Measurements from ENCODE around the gene MRPL2. TPM values are rescaled to one million over a fixed set of nuclear protein-coding genes. Genes with fewer than 3 reads are reported as not detected.
"Not testable (repeated sequence)": the region's sequence is repeated elsewhere in the genome, so short reads cannot be mapped to it uniquely, and the experiment has no call there.

The MRPL2 gene
- total and polyA plus RNA-seq, 11 donors, result 54.0 to 142 (median 88.4) TPM

DNA sequence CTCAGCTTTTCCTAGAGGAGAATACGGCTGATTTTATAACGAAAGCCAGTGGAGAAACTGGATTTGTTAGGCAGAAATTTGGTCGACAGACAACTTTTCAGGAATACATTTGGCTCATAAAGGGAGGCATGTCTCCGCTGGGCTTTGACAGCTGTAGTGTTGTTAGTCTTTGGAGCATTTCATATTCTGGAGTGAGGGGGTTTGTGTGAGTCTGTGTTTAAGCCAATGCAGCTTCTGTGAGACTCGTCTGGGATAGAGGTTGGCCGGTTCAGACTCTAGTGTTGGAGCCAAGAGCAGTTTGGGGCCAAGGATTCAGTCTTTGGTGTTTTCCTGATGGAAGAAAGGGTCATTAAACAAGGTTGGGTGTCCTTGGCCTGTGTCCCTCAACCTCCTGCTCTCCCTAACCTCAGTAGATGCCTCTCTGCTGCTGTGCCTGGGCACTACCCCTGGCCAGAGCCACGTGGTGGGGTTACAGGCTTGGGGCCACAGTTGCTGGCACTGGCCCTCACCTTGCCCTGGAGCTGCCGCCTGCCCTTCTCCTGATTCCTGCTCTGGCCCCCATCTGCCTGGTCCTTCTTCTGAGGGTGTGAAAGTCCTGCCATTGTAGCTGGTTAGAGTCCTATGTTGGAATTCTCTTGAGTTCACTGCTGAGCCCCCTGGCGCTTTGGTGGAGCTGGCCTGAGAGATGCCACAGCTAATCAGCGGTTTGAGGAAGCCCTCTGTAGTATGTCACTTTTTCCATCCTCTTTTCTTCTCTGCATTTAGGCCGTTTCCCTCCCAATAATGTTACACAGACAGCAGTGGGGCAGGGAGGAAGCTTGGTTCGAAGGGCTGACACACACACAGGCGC, 23.8 kb upstream of the MRPL2 start:
- Histone ChIP-seq H3K27me3 (peaks cover 0 to 3% (median 0%) of the 10 kb centered on the region in 9 donors), H3K27ac (no peak overlapping the region), H3K4me3 (no peak overlapping the region), H3K9me3 (no peaks in the 10 kb centered on the region), H3K4me1 (no peaks in the 10 kb centered on the region), H3K36me3 (no peaks in the 10 kb centered on the region)
- intact Hi-C loops (cut with DNase I), result no loop called here
- WGBS, 4 donors, result 67 to 75% (median 73%) methylated on average over 12 to 13 of the region's 13 CpGs
- no peak for ATAC-seq
- DNase-seq, result no peak
- TF ChIP-seq POLR2A (IDR thresholded peaks at IDR 0.05), result no peak
- TF ChIP-seq, protein P1, sequence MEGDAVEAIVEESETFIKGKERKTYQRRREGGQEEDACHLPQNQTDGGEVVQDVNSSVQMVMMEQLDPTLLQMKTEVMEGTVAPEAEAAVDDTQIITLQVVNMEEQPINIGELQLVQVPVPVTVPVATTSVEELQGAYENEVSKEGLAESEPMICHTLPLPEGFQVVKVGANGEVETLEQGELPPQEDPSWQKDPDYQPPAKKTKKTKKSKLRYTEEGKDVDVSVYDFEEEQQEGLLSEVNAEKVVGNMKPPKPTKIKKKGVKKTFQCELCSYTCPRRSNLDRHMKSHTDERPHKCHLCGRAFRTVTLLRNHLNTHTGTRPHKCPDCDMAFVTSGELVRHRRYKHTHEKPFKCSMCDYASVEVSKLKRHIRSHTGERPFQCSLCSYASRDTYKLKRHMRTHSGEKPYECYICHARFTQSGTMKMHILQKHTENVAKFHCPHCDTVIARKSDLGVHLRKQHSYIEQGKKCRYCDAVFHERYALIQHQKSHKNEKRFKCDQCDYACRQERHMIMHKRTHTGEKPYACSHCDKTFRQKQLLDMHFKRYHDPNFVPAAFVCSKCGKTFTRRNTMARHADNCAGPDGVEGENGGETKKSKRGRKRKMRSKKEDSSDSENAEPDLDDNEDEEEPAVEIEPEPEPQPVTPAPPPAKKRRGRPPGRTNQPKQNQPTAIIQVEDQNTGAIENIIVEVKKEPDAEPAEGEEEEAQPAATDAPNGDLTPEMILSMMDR (IDR thresholded peaks at IDR 0.05), result no peak

DNA sequence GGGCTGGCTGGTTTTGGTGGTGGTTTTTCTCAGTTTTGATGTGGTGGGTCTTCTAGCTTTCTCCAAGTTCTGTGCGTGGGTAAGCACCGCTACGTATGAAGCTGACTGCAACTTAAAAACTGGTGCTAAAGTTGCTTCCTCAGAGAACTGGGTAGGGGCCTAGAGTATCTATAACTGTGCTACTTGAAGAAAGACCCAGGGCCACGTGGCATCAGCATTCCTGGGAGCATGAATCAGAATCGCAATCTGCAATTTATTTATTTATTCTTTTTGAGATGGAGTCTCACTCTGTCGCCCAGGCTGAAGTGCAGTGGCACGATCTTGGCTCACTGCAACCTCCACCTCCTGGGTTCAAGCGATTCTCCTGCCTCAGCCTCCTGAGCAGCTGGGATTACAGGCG, 22.7 kb upstream of the MRPL2 start:
- H3K4me1 ChIP-seq; H3K36me3 ChIP-seq; H3K27ac ChIP-seq; DNase-seq; H3K9me3 ChIP-seq; ATAC-seq; H3K4me3 ChIP-seq; intact Hi-C loops (cut with DNase I): not testable (repeated sequence)
- 89 to 92% (median 92%) methylated on average over 9 of the region's 9 CpGs for WGBS, 4 donors
- H3K27me3 ChIP-seq, result peaks cover 0 to 10% (median 0%) of the 10 kb centered on the region in 9 donors

DNA sequence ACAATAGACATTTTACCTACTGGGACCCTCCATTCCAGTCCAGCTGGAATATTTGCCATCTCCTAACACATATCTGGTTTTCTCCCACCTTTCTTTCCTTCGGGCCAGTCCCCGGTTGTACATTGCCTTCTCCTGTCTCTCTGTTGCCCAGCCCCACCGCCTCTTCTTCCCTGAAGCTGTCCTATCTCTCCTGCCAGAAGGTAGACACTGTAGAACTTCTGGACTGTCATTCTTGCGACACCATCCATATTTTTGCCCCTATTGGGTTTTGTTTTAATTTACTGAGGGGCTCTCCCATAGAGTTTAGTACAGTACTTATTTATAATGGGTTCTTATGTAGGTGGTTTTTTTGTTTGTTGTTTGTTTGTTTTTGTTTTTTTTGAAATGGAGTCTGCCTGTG, 21.8 kb upstream of the MRPL2 start:
- Histone ChIP-seq H3K36me3 (no peaks in the 10 kb centered on the region), H3K9me3 (no peaks in the 10 kb centered on the region), H3K27me3 (peaks cover 0 to 18% (median 0%) of the 10 kb centered on the region in 9 donors), H3K4me1 (peaks cover 0 to 11% (median 2%) of the 10 kb centered on the region in 12 donors), H3K27ac (no peak overlapping the region), H3K4me3 (no peak overlapping the region)
- WGBS, 4 donors, result 91 to 93% (median 92%) methylated on average over 4 of the region's 4 CpGs
- intact Hi-C loops (cut with DNase I), result no loop called here
- TF ChIP-seq POLR2A (IDR thresholded peaks at IDR 0.05), result no peak
- TF ChIP-seq, protein P1 (IDR thresholded peaks at IDR 0.05), result no peak
- DNase-seq, result no peak
- ATAC-seq, result no peak

DNA sequence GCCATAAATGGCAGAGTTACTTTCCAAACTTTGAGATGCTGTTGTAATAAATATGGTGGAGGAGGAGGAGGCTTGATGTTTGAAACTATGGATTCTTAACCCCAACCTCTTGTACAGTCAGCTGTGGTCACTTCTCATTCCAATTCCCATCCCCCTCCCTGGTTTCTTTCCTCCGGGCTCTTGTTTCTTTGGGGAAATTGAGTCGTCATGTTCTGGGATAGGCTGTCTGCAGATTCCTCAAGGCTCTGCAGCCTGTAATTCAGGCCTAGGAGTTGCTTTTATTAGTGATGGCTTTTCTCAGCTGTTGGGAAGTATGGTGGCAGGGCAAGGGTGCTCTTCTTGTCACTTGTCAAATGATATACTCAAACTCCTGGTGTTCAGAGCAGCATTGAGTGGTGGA, 19.5 kb upstream of the MRPL2 start:
- Histone ChIP-seq H3K27ac (no peak overlapping the region), H3K4me3 (no peak overlapping the region), H3K36me3 (peaks cover 0 to 13% (median 6%) of the 10 kb centered on the region in 9 donors), H3K9me3 (no peaks in the 10 kb centered on the region), H3K27me3 (peaks cover 0 to 22% (median 0%) of the 10 kb centered on the region in 9 donors), H3K4me1 (peaks cover 0 to 18% (median 5%) of the 10 kb centered on the region in 12 donors)
- ATAC-seq (no peak), DNase-seq (no peak)
- TF ChIP-seq POLR2A (IDR thresholded peaks at IDR 0.05), result no peak
- TF ChIP-seq, protein P1 (IDR thresholded peaks at IDR 0.05), result no peak
- intact Hi-C loops (cut with DNase I), result loop anchor here in 3 of 10 donors (5.0 to 10.0 kb wide), 4 partner anchors 46 to 64 kb away; no protein-coding TSS in a partner anchor
- WGBS, 4 donors, result 88 to 97% (median 93%) methylated on average over 2 of the region's 2 CpGs

Measured in heart left ventricle (tissue), 16 donors.